ENCODE results near the gene TM4SF1.

Gene TM4SF1

DNA sequence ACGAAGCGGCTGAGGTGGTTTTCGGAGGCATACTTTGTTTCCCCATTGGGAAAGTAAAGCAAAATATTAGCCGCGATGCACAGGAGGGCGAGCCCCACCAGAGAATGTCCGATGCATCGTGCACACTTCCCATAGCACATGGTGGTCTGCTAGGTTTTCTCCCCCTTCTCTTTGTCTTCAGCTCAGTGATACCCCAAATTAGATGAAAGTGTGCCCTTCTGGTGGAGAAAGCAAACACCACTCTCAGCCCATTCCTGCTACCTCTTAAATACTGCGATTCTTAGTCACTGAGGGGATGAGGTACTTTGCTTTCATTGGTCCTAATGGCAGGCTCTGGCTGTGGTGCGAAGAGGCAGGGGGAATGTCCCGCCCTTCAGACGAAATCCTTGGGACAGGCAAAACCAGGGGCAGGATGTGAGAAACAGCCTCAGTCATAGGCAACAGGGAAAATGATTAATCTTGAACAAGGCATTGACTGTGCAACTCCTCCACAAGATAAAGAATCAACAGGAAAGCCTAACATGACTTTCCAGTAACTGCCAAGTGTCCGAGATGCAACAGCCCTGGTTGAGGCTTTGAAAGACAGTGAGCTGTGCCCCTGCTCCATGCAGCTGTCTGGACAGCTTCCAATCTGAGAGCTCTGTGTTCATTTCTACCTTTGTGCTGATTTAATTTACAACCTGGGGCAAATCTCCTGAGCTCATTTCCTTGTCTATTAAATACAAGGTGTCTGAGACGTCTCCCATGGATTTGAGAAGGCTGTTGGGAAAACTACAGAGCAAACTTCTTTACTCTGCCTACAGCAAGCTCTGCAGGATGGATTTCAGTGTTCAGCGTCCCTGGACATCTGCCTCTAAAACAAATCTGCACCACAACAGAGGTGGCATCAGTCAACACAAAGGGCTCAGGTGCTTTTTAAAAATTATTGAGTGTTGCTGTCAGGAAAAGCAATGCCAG, at the start of gene TM4SF1:
TM4SF1 (minus strand) TSS at position 242 of the 957 bp plus-strand sequence; CDS start at position 140, 102 bp downstream.
- no peak for DNase-seq

DNA sequence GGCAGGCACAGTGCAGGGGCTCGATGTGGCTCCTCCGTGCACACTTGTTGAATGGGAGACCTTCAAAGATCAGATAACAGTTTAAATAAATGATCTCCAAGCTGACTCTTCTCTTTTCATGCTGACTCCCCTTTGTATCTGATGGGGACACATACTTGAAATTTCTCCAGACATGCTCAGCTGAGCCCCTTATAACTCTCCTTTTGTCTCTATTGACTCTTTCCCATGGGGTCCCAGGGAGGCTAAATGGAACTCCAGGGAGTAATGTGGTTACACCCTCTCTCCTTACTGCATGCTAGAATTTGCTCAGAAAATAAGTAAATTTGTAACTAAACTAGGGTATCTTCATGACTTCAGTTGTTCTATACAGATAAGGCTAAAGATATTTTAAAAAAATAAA, 48.9 kb upstream of the TM4SF1 start:
- no peak for DNase-seq

- DNase-seq, result no peak
Observed at GRCh38 chr3:149424918-149425317, 47.5 kb upstream of the TM4SF1 start.

GRCh38 chr3:149421764-149422163, 44.3 kb upstream of the TM4SF1 start:
- DNase-seq, result no peak

- no peak for DNase-seq
Observed at GRCh38 chr3:149419816-149420215, 42.4 kb upstream of the TM4SF1 start.

DNA sequence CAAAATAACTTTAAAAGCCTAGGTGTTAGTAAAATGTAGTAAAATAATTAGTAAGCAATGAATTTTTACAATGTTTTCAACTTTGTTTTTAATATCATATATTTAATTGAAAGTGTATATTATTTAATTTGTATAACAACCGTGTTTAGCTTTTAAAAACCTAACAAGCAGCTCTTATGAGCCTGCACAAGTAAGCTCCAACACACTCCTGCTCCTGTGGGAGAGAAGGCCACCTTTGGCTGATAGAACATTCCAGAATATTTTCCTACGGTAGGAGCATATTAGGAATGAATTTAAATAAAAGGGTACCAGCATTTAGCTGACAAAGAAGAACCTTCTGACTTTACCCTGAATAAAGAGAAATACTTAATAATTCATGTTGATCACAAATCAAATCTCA, 40.3 kb upstream of the TM4SF1 start:
- DNase-seq, result no peak

- DNase-seq, result no peak
Observed at GRCh38 chr3:149417174-149417573, 39.7 kb upstream of the TM4SF1 start.

- no peak for DNase-seq
Observed at GRCh38 chr3:149415484-149415883, 38.0 kb upstream of the TM4SF1 start.

DNA sequence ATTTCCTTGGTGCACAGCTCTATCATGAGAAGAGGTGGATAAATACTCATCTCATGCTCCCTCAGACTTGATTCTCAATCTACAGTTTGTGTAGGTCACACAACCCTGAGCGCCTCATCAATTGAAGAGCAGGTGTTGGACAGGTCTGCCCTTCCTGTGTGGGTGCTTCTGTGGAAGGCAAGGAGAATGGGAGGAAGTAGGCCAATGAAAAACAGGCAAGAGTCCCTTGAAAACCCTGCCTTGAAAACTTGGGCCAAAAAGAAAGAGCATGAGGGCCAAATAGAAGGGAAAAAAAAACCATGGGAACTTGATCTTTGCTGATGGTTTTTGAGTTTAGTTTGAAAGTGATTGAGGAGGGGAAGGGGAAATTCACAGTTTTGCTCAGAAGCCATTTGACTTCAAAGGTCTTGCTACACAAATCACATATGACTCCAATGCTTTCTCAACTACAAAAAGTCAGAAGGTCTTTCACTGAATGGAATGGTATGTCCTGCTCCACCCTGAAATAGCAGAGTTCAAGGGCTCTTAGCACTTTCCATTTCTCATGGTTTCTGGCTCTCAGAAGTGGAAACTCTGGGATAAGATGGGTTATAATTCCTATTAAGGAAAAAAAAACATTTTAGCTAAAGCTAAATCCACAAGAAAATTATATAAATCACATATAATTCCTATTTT, 37.2 kb upstream of the TM4SF1 start:
- DNase-seq, result no peak

DNA sequence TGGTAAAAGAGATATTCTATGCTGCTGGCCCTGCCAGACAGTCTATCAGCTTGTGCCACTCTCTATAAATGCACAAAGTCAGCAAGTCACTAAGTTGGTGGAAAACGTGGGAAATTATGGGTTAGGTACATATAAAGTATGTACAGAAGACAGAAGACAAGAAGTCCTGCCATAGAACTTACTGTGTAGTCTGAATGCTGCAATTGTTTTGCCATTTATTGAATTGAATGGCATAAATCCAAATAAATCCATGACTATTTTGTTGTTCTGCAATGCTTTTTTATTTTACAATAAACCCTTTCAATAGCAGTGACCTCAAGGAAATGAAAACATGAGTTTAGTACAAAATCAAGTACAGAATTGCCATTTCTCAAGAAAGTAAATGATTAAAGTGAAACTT, 34.1 kb upstream of the TM4SF1 start:
- DNase-seq, result no peak

DNA sequence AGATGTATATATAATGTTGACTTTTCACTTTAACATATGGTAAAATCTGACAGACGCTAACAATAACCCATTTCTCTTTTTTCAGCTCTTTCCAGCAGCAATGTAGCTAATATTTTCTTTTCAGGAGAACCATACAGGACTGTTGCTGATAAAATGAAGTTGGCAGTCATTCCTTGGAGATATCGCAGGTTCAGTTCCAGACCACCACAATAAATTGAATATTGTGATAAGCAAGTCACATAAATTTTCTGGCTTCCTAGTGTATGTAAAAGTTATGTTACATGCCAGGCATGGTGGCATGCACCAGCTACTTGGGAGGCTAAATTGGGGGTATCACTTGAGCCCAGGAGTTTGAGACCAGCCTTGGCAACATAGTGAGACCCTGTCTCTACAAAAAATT, 31.9 kb upstream of the TM4SF1 start:
- no peak for DNase-seq

GRCh38 chr3:149407898-149408297, 30.4 kb upstream of the TM4SF1 start:
- DNase-seq, result no peak

GRCh38 chr3:149406244-149406752, 28.8 kb upstream of the TM4SF1 start:
- DNase-seq, result no peak

DNA sequence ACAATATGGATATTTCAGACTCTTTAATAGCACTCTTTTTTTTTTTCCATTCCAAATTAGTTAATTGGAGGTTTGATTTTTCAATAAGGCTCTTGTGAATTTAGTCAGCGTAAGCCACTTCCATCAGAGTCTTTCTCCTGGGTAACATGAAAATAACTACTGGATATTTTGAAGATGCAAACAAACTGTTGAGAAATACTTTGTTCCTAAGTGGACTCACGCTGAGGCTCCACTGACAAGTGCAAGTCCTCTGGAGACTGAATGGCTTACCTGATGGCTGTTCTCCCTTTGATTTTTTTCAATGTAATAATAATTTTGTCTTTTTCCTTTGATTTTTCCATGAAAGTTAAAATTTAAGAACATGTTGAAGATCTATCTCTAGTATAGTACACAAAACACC, 26.0 kb upstream of the TM4SF1 start:
- no peak for DNase-seq

- no peak for DNase-seq
Observed at GRCh38 chr3:149402481-149402880, 25.0 kb upstream of the TM4SF1 start.

DNA sequence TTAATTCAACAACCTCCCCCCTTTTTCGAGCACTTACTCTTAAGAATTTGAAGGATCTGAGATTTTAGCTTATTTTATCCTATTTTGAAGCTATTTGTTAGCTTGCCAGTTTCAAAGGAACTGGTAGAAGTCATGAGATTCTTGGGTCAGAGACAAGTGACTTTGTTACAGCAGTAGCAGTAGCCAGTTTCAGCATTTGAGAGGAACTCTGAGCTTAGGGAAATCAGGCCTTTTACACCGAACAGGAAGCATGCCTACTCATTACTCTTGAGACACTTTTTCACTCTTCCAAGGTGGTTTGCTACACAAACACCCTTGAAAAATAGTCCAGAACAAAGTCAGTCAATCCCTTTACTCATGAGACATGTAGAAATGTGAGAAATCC, 24.5 kb upstream of the TM4SF1 start:
- DNase-seq, result no peak

DNA sequence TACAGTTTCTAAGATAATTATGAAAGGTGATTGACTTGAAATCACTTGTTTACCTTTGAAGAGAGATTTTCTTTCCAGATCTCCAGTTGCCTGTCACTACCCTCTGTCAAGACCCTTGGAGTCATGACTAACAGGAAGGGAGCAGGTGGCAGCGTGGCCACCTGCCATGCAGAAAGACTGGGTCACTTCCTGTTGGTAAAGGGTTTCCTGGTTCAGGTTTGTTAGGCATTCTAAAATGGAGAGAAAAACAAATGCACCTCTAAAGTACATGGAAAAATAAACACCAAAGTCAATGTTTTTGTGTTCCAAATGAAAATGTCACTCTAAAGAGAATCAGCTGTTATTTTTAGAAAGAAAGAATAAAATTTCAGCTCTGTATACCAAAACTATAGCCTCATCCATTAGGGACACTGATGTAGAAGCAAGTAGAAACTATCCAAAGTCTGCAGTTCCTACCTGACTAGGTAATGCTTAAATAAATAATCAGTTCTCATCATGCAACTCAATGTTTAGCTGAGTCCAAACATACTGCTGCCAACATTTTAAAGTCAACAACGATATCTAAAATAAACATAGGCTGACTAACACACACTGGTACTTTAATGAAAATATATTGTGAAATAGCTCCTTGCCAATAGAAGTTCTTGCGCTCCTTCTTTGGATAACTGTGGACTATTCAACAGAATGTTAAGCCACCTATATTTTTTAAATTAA, 23.9 kb upstream of the TM4SF1 start:
- no peak for DNase-seq

DNA sequence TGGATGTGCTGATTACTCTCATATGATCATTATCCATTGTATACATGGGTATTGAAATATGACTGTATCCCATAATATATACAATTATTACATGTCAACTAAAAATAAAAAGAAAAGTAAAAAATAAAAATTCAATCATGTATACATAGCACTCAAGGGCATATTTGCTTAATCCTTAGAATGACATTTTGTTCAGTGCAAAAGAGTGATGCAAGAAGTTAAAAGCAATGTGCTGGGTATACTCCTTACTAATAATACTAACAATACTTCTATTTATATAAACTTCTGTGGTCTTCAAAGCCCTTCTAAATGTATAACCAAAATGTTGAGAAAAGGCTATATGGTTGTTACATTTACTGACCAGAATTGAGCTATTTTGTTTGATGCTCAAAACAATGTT, 23.2 kb upstream of the TM4SF1 start:
- no peak for DNase-seq

GRCh38 chr3:149398296-149398695, 20.8 kb upstream of the TM4SF1 start:
- no peak for DNase-seq

DNA sequence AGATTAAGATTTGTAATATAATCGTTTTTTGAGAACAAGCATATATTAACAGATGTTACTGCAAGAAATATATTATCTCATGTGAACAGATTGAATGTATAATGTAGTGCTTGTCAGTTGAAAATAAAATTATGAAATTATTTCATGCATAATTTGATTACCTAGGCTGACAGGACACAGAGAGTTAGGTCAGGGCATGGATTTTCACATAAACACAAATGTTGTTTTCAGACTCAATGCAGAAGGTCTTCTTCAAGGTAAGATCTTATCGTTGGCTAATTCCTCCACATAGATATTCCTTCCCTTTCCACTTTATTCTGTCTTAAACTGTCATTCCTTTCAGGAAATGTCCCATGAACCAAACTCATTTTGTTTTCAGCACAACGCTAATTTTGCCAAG, 20.1 kb upstream of the TM4SF1 start:
- no peak for DNase-seq

- DNase-seq, result no peak
Observed at GRCh38 chr3:149396476-149396875, 19.0 kb upstream of the TM4SF1 start.

GRCh38 chr3:149395107-149396089, 17.9 kb upstream of the TM4SF1 start:
- no peak for DNase-seq
